ENCODE data around the gene PLD4.

The PLD4 gene

GRCh38 chr14:104926619-104927431, 2.1 kb downstream of the PLD4 start:
- no peak for TF ChIP-seq USF1 (IDR thresholded peaks at IDR 0.05)
- no peak for TF ChIP-seq EGR1 (IDR thresholded peaks at IDR 0.05)
- no peak for TF ChIP-seq FOXM1 (IDR thresholded peaks at IDR 0.05; ENCODE audit: borderline replicate concordance, low read depth)
- TF ChIP-seq CEBPB (IDR thresholded peaks at IDR 0.05), result no peak
- no peak for TF ChIP-seq MAX (IDR thresholded peaks at IDR 0.05)
- TF ChIP-seq REST (IDR thresholded peaks at IDR 0.05; ENCODE audit: low read depth), result no peak
- TF ChIP-seq RAD21 (IDR thresholded peaks at IDR 0.05; ENCODE audit: low read depth), result no peak
- TF ChIP-seq YY1 (IDR thresholded peaks at IDR 0.05; ENCODE audit: low read depth), result no peak
- no peak for TF ChIP-seq EP300 (IDR thresholded peaks at IDR 0.05; ENCODE audit: borderline replicate concordance)
- TF ChIP-seq TAF1 (IDR thresholded peaks at IDR 0.05; ENCODE audit: low read depth), result no peak
- no peak for TF ChIP-seq CREB1 (IDR thresholded peaks at IDR 0.05; ENCODE audit: low read depth)
- no peak for TF ChIP-seq ZBTB7A (IDR thresholded peaks at IDR 0.05; ENCODE audit: low read depth)
- TF ChIP-seq TEAD4 (IDR thresholded peaks at IDR 0.05), result no peak
- no peak for TF ChIP-seq TCF12 (IDR thresholded peaks at IDR 0.05; ENCODE audit: low read depth)
- no peak for TF ChIP-seq NFIC (IDR thresholded peaks at IDR 0.05)

GRCh38 chr14:104927432-104927816, 2.7 kb downstream of the PLD4 start:
- TF ChIP-seq EGR1 (IDR thresholded peaks at IDR 0.05), result no peak
- TF ChIP-seq NFIC (IDR thresholded peaks at IDR 0.05), result no peak
- no peak for TF ChIP-seq RAD21 (IDR thresholded peaks at IDR 0.05; ENCODE audit: low read depth)
- no peak for TF ChIP-seq CEBPB (IDR thresholded peaks at IDR 0.05)
- TF ChIP-seq ZBTB7A (IDR thresholded peaks at IDR 0.05; ENCODE audit: low read depth), result no peak
- no peak for TF ChIP-seq CREB1 (IDR thresholded peaks at IDR 0.05; ENCODE audit: low read depth)
- TF ChIP-seq USF1 (IDR thresholded peaks at IDR 0.05), result no peak
- no peak for TF ChIP-seq MAX (IDR thresholded peaks at IDR 0.05)
- TF ChIP-seq TAF1 (IDR thresholded peaks at IDR 0.05; ENCODE audit: low read depth), result no peak
- TF ChIP-seq REST (IDR thresholded peaks at IDR 0.05; ENCODE audit: low read depth), result no peak
- no peak for TF ChIP-seq FOXM1 (IDR thresholded peaks at IDR 0.05; ENCODE audit: borderline replicate concordance, low read depth)
- no peak for TF ChIP-seq TEAD4 (IDR thresholded peaks at IDR 0.05)
- no peak for TF ChIP-seq TCF12 (IDR thresholded peaks at IDR 0.05; ENCODE audit: low read depth)
- TF ChIP-seq EP300 (IDR thresholded peaks at IDR 0.05; ENCODE audit: borderline replicate concordance), result no peak
- no peak for TF ChIP-seq YY1 (IDR thresholded peaks at IDR 0.05; ENCODE audit: low read depth)

GRCh38 chr14:104927901-104928300, 3.2 kb downstream of the PLD4 start:
- no peak for TF ChIP-seq YY1 (IDR thresholded peaks at IDR 0.05; ENCODE audit: low read depth)
- TF ChIP-seq TEAD4 (IDR thresholded peaks at IDR 0.05), result no peak
- TF ChIP-seq EGR1 (IDR thresholded peaks at IDR 0.05), result no peak
- TF ChIP-seq USF1 (IDR thresholded peaks at IDR 0.05), result no peak
- no peak for TF ChIP-seq TCF12 (IDR thresholded peaks at IDR 0.05; ENCODE audit: low read depth)
- TF ChIP-seq ZBTB7A (IDR thresholded peaks at IDR 0.05; ENCODE audit: low read depth), result no peak
- TF ChIP-seq MAX (IDR thresholded peaks at IDR 0.05), result no peak
- no peak for TF ChIP-seq RAD21 (IDR thresholded peaks at IDR 0.05; ENCODE audit: low read depth)
- TF ChIP-seq REST (IDR thresholded peaks at IDR 0.05; ENCODE audit: low read depth), result no peak
- no peak for TF ChIP-seq FOXM1 (IDR thresholded peaks at IDR 0.05; ENCODE audit: borderline replicate concordance, low read depth)
- TF ChIP-seq TAF1 (IDR thresholded peaks at IDR 0.05; ENCODE audit: low read depth), result no peak

Data from Ishikawa (cell line).